GM19467 (cell line): ENCODE measurements around the gene SCARB1.

ENCODE experiments used
- ATAC-seq: cut with Tn5 transposase; IDR thresholded peaks from one replicate; pipeline ENCODE4 v1.9.1; 2021; ENCODE audit warnings: mild to moderate bottlenecking, moderate library complexity; ENCODE audit not compliant: unreplicated experiment

Gene SCARB1

DNA sequence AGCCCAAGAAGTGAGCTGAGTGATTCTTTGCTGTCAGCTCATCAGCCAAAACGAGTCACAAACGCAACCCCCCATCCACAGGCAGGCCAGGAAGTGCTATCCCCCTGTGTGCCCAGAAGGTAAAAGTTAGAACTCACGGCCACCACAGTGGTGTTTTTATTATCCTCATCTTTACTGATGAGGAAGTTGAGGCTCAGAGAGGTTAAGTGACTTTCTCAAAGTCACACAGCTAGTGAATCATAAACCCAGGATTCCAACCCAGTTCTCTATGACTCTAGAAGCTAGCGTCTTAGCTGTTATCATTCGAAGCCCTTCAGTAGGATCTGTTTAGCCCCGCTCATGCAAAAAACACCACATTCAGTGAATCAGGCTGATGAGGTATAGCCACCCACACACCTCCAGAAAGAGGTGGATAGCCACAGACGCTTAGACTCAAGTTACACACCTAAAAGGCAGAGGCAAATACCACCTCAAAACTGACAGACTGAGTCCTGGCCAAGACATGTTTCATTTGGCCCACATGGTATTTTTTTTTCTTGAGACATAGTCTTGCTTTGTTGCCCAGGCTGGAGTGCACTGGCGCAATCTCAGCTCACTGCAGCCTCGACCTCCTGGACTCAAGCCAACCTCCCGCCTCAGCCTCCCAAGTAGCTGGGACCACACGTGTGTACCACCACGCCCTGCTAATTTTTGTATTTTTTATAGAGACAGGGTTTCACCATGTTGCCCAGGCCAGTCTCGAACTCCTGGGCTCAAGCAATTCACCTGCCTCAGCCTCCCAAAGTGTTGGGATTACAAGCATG, 100.7 kb downstream of the SCARB1 start:
- ATAC-seq = no peak

DNA sequence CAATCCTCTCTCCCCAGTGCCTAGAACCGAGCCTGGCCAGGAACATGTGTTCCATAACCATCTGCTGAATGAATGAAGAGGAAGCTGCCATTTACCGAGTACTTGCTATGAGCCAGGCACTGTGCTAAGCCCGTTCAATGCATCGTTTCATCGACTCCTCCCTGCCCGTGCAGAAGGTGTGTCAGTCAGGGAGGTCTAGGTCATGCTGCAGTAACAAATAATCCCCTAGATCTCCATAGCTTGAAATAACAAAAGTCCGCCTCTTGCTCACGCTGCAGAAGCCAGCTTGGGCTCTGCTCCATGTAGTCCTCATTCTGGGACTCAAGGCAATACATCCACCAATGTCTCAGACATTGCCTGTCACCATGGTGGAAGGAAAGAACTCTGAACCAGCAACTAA, 101.3 kb downstream of the SCARB1 start:
- no peak for ATAC-seq

DNA sequence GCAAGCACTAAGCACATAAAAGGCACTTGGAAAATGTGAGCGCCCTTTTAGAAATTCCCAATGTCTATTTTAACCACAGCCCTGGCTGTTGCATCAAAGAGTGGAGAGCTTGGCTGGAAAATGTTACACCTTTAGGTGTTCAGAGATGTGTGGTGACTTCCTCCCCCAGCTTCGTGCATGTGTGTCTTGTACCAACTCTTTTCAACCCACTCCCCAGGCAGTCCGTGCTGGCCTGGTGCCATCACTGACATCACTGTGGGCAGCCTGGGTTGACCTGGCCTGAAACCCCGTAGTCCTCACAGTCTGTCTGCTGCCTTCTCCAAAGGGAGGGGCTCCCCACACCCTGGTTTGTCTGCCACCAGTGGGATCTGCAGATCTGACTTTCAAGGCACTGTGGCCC, 101.8 kb downstream of the SCARB1 start:
- ATAC-seq = no peak

GRCh38 chr12:124761056-124761455, 102.6 kb downstream of the SCARB1 start:
- no peak for ATAC-seq

- no peak for ATAC-seq
Measured at GRCh38 chr12:124760560-124760959, 103.1 kb downstream of the SCARB1 start.

GRCh38 chr12:124759841-124760503, 103.7 kb downstream of the SCARB1 start:
- ATAC-seq = no peak

GRCh38 chr12:124758266-124759220, 105.1 kb downstream of the SCARB1 start:
- no peak for ATAC-seq

DNA sequence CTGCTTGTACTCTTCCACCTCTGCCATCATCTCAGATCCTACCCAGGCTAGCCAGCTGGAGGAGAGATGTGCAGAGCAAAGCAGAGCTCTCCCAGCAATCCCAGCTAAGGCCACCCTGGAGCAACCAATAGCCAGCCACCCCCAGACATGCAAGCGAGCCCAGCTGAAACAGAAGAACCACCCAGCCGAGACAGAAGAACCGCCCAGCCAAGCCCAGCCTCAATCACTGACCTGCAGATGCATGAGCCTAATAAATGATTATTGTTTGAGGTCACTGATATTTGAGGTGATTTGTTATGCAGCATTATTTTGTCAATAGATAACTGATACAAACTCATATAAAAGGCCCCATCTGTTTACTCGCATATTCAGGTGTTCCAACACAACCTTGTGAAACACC, 106.3 kb downstream of the SCARB1 start:
- ATAC-seq = no peak

GRCh38 chr12:124756760-124757159, 106.9 kb downstream of the SCARB1 start:
- ATAC-seq = no peak

DNA sequence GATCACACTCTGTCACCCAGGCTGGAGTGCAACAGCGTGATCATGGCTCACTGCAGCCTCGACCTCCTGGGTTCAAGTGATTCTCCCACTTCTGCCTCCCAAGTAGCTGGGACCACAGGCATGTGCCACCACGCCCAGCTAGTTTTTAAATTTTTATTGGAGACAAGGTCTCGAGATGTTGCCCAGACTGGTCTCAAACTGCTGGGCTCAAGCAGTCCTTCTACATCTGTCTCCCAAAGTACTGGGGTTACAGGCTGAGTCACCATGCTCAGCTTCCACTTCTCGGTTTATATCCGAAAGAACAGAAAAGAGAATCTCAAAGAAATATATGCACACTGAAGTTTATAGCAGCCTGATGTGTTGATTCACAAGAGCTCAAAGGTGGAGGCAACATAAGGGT, 107.5 kb downstream of the SCARB1 start:
- no peak for ATAC-seq

DNA sequence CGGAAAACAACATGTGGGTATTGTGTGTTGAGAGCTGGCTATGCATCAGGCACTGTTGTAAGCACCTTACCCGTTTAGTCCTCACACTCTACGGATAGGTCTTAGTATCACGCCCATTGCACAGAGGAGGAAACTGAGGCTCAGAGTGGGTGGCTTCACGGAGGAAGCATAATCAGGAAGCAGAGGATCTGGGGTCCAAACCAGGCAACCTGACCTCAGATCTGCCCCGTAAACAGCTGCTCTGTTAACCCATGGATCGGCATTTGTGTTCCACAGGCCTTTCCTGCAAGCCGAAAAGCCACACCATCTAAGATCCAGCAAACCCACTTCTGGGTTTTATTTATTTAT, 107.9 kb downstream of the SCARB1 start:
- no peak for ATAC-seq

DNA sequence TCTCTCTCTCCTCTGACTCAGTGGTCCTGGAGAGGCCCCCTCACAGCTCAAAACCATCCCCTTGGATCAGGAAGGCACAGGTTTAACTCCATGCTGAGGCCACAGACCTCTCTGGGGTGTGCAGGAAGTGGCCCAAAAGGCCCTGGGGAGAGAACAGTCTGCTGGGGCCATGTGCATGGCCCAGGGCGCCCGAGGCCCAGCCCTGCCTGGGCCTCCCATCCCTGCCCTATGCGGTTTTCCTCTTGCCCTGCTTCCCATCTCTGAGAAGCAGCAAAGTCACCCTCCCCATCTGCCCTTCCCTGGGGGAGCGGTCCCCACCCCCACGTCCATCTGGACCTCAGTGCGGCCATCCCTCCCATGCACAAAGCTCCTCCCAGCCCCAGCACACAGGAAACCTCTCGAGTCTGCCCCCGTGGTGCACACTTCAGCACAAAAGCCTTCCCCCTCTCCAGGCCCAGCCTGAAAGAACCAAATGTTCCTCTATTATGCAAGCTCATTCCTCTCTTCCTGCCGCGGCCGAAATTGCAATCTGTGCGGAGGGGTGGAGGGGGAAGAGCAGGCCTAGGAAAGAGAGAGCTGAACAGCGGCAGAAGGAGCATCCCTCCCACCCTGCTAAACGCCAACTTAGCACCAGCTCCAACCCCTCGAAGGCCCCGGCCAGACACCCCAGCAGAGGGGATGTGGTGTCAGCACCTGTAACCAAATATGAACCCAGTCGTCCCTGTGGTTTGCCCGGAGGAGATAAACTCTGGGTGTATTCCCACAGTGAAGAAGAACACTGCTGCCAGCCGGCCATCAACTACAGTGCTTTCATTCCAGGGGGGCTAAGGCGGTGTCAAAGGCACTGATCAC, 108.5 kb downstream of the SCARB1 start:
- no peak for ATAC-seq

- ATAC-seq = no peak
Measured at GRCh38 chr12:124754491-124754890, 109.2 kb downstream of the SCARB1 start.

DNA sequence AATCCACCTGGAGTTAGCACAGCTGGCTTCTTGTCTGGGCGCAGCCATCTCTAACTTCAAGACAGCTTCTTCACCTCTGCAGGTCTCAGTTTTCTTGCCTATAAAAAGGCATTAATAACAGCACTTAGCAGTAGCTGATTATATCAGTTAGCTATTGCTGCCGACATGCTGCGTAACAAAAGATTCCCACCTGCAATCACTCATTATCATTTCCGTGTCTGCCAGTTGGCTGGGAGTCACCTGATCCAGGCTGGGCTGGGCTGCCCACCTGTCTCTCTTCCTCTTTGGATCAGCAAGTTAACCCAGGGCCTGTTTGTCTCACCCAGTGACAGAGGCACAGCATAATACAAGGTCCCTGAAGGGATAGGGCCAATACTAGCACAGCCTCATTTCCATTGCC, 109.7 kb downstream of the SCARB1 start:
- ATAC-seq = no peak

DNA sequence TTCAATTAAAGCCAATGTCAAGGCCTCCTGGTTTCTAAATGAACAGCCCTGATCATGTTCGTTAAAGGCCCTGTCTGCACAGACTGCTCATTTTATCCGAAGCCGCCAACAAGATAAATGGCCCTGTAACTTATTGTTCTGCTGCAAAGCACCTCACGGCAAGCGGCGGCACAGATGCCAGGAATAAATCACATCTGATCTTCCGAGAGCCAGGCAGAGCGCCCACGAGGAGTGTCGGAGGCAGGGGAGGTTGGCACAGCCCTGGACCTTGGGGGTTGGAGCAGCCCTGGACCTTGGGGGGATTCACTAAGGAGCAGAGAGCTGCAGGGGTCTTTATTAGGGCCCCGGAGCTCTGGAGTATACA, 110.5 kb downstream of the SCARB1 start:
- no peak for ATAC-seq

- ATAC-seq = no peak
Measured at GRCh38 chr12:124752437-124753227, 111.0 kb downstream of the SCARB1 start.

GRCh38 chr12:124751654-124752355, 111.9 kb downstream of the SCARB1 start:
- no peak for ATAC-seq

- no peak for ATAC-seq
Measured at GRCh38 chr12:124750787-124751471, 112.7 kb downstream of the SCARB1 start.
